ENCODE measurements around the gene PRMT5.

PRMT5 gene

GRCh38 chr14:22903742-22904087 is 25.5 kb downstream of the PRMT5 start:
- DNase-seq (ENCODE audit: low spot score), result no peak
- no CpG with 5 or more reads among the region's 2 CpGs for WGBS, 2 donors (ENCODE audit: extremely low coverage in 2 of 2, insufficient read length in 2 of 2, insufficient replicate concordance in 1 of 2)
- no peak overlapping the region for H3K27ac ChIP-seq (replicated peaks; ENCODE audit: low read length)
- H3K9me3 ChIP-seq (replicated peaks in 1 of 2; ENCODE audit: control insufficient read depth in 2 of 2, insufficient read depth in 1 of 2, low read depth in 1 of 2, low read length in 2 of 2), result no peaks in the 10 kb centered on the region
- no peak overlapping the region for H2AK5ac ChIP-seq (ENCODE audit: low read depth, low read length)
- no peak overlapping the region for H2BK5ac ChIP-seq (ENCODE audit: low read length)
- H3K4me3 ChIP-seq (ENCODE audit: low read length in 2 of 2), result no peak overlapping the region
- no peak overlapping the region for H2AFZ ChIP-seq (ENCODE audit: low read length)
- H2BK12ac ChIP-seq (ENCODE audit: low read length), result no peak overlapping the region
- no peak overlapping the region for H3K23ac ChIP-seq (ENCODE audit: low read depth, low read length, poor library complexity)
- H3K14ac ChIP-seq (ENCODE audit: low read length), result no peak overlapping the region
- H4K91ac ChIP-seq (ENCODE audit: low read depth, low read length, poor library complexity), result no peak overlapping the region
- no peaks in the 10 kb centered on the region for H3K27me3 ChIP-seq (ENCODE audit: control insufficient read depth in 3 of 3, insufficient read depth in 3 of 3, low read depth in 1 of 3, low read length in 3 of 3)
- no peak overlapping the region for H2BK15ac ChIP-seq (ENCODE audit: low read length)
- no peak overlapping the region for H2BK120ac ChIP-seq (ENCODE audit: low read depth, low read length)
- H3K79me1 ChIP-seq (ENCODE audit: low read depth, low read length), result no peaks in the 10 kb centered on the region
- H4K8ac ChIP-seq (ENCODE audit: low read depth, low read length), result no peak overlapping the region
- H3K9ac ChIP-seq (ENCODE audit: low read depth, low read length, poor library complexity), result no peak overlapping the region
- H3K4me2 ChIP-seq (ENCODE audit: insufficient read depth, low read length, poor library complexity, severe bottlenecking), result no peak overlapping the region
- H3K4ac ChIP-seq (ENCODE audit: low read length), result no peak overlapping the region
- H3K4me1 ChIP-seq (ENCODE audit: control insufficient read depth in 2 of 2, insufficient read depth in 1 of 2, low read depth in 1 of 2, low read length in 2 of 2), result peaks cover 0 to 4% of the 10 kb centered on the region in 2 donors
- no peak overlapping the region for H3K18ac ChIP-seq (ENCODE audit: low read length)
- H3K36me3 ChIP-seq (replicated peaks in 1 of 2; ENCODE audit: control insufficient read depth in 2 of 2, insufficient read depth in 2 of 2, low read length in 2 of 2), result peaks cover 48 to 98% of the 10 kb centered on the region in 2 donors

GRCh38 chr14:22901799-22902198 is 27.4 kb downstream of the PRMT5 start:
- Histone ChIP-seq H4K8ac (ENCODE audit: low read depth, low read length) (no peak overlapping the region), H3K4me3 (ENCODE audit: low read length in 2 of 2) (no peak overlapping the region), H4K91ac (ENCODE audit: low read depth, low read length, poor library complexity) (no peak overlapping the region), H3K4ac (ENCODE audit: low read length) (no peak overlapping the region), H3K23ac (ENCODE audit: low read depth, low read length, poor library complexity) (no peak overlapping the region), H3K79me1 (ENCODE audit: low read depth, low read length) (no peaks in the 10 kb centered on the region), H3K27me3 (ENCODE audit: control insufficient read depth in 3 of 3, insufficient read depth in 3 of 3, low read depth in 1 of 3, low read length in 3 of 3) (no peaks in the 10 kb centered on the region), H3K9ac (ENCODE audit: low read depth, low read length, poor library complexity) (no peak overlapping the region), H2AFZ (ENCODE audit: low read length) (no peak overlapping the region), H3K14ac (ENCODE audit: low read length) (no peak overlapping the region), H2BK15ac (ENCODE audit: low read length) (no peak overlapping the region), H3K18ac (ENCODE audit: low read length) (no peak overlapping the region), H2AK5ac (ENCODE audit: low read depth, low read length) (no peak overlapping the region), H3K9me3 (replicated peaks in 1 of 2; ENCODE audit: control insufficient read depth in 2 of 2, insufficient read depth in 1 of 2, low read depth in 1 of 2, low read length in 2 of 2) (no peaks in the 10 kb centered on the region), H3K36me3 (replicated peaks in 1 of 2; ENCODE audit: control insufficient read depth in 2 of 2, insufficient read depth in 2 of 2, low read length in 2 of 2) (peaks cover 45 to 89% of the 10 kb centered on the region in 2 donors), H3K4me1 (ENCODE audit: control insufficient read depth in 2 of 2, insufficient read depth in 1 of 2, low read depth in 1 of 2, low read length in 2 of 2) (peaks cover 0 to 4% of the 10 kb centered on the region in 2 donors), H2BK5ac (ENCODE audit: low read length) (no peak overlapping the region), H3K27ac (replicated peaks; ENCODE audit: low read length) (no peak overlapping the region), H2BK120ac (ENCODE audit: low read depth, low read length) (no peak overlapping the region), H2BK12ac (ENCODE audit: low read length) (no peak overlapping the region), H3K4me2 (ENCODE audit: insufficient read depth, low read length, poor library complexity, severe bottlenecking) (no peak overlapping the region)
- DNase-seq (ENCODE audit: low spot score), result no peak
- WGBS, 2 donors (ENCODE audit: extremely low coverage in 2 of 2, insufficient read length in 2 of 2, insufficient replicate concordance in 1 of 2), result no CpG with 5 or more reads among the region's 7 CpGs

GRCh38 chr14:22900081-22900799 is 28.9 kb downstream of the PRMT5 start:
- H4K8ac ChIP-seq (ENCODE audit: low read depth, low read length), result no peak overlapping the region
- no peak overlapping the region for H3K23ac ChIP-seq (ENCODE audit: low read depth, low read length, poor library complexity)
- H3K4me1 ChIP-seq (ENCODE audit: control insufficient read depth in 2 of 2, insufficient read depth in 1 of 2, low read depth in 1 of 2, low read length in 2 of 2), result peaks cover 0 to 4% of the 10 kb centered on the region in 2 donors
- H4K91ac ChIP-seq (ENCODE audit: low read depth, low read length, poor library complexity), result no peak overlapping the region
- H3K18ac ChIP-seq (ENCODE audit: low read length), result no peak overlapping the region
- H3K4me2 ChIP-seq (ENCODE audit: insufficient read depth, low read length, poor library complexity, severe bottlenecking), result no peak overlapping the region
- H2BK120ac ChIP-seq (ENCODE audit: low read depth, low read length), result no peak overlapping the region
- DNase-seq (ENCODE audit: low spot score), result peak; percentile 64
- H2AK5ac ChIP-seq (ENCODE audit: low read depth, low read length), result no peak overlapping the region
- whole genome bisulfite sequencing, 2 donors (ENCODE audit: extremely low coverage in 2 of 2, insufficient read length in 2 of 2, insufficient replicate concordance in 1 of 2), result no CpG with 5 or more reads among the region's 3 CpGs
- peaks cover 36 to 73% of the 10 kb centered on the region in 2 donors for H3K36me3 ChIP-seq (replicated peaks in 1 of 2; ENCODE audit: control insufficient read depth in 2 of 2, insufficient read depth in 2 of 2, low read length in 2 of 2)
- no peak overlapping the region for H3K27ac ChIP-seq (replicated peaks; ENCODE audit: low read length)
- H2BK5ac ChIP-seq (ENCODE audit: low read length), result no peak overlapping the region
- no peak overlapping the region for H3K14ac ChIP-seq (ENCODE audit: low read length)
- no peak overlapping the region for H2BK12ac ChIP-seq (ENCODE audit: low read length)
- H3K9me3 ChIP-seq (replicated peaks in 1 of 2; ENCODE audit: control insufficient read depth in 2 of 2, insufficient read depth in 1 of 2, low read depth in 1 of 2, low read length in 2 of 2), result no peaks in the 10 kb centered on the region
- no peak overlapping the region for H3K4me3 ChIP-seq (ENCODE audit: low read length in 2 of 2)
- no peak overlapping the region for H2BK15ac ChIP-seq (ENCODE audit: low read length)
- H3K79me1 ChIP-seq (ENCODE audit: low read depth, low read length), result no peaks in the 10 kb centered on the region
- H3K4ac ChIP-seq (ENCODE audit: low read length), result no peak overlapping the region
- no peaks in the 10 kb centered on the region for H3K27me3 ChIP-seq (ENCODE audit: control insufficient read depth in 3 of 3, insufficient read depth in 3 of 3, low read depth in 1 of 3, low read length in 3 of 3)
- H3K9ac ChIP-seq (ENCODE audit: low read depth, low read length, poor library complexity), result no peak overlapping the region
- no peak overlapping the region for H2AFZ ChIP-seq (ENCODE audit: low read length)

DNA sequence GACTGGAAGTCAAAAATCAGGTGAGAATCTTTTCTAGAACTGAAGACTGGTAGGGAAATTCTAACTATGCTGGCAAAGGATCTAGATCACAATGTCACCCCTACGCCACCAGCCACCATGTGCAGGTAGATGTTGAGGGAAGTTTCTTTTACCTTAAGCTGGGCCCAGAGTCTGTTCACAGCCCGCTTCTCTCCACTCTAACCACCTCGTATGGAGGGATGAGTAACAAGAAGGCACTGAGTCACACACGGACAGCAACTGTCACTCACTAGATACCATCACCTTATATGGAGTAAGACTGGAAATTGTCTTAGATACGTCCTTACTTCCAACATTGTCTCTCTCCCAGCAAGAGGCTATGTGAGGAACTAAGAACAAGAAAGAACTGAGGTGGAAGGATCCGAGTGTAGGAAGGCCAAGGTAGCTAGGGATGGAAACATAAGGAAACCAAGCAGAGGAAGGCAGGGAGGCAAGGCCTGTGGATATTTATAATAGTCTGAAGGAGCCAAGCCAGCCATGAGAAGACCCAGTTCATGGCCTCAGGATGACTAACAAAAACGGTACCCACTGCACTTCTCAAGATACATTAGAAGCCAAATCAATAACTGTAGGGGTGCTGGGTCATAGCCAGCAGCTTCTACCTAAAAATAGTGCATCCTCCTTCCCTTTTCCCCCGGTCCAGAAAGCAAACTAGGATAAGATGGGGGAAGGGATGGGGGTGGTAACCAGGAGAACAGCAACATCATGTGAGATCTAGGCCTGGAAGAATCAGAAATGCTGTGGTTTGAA is 30.7 kb downstream of the PRMT5 start:
- Histone ChIP-seq H3K4ac (ENCODE audit: low read length) (no peak overlapping the region), H3K4me3 (ENCODE audit: low read length in 2 of 2) (no peak overlapping the region), H3K14ac (ENCODE audit: low read length) (no peak overlapping the region), H3K27me3 (ENCODE audit: control insufficient read depth in 3 of 3, insufficient read depth in 3 of 3, low read depth in 1 of 3, low read length in 3 of 3) (no peaks in the 10 kb centered on the region), H3K18ac (ENCODE audit: low read length) (no peak overlapping the region), H3K9me3 (replicated peaks in 1 of 2; ENCODE audit: control insufficient read depth in 2 of 2, insufficient read depth in 1 of 2, low read depth in 1 of 2, low read length in 2 of 2) (no peaks in the 10 kb centered on the region), H2BK120ac (ENCODE audit: low read depth, low read length) (no peak overlapping the region), H3K4me1 (ENCODE audit: control insufficient read depth in 2 of 2, insufficient read depth in 1 of 2, low read depth in 1 of 2, low read length in 2 of 2) (peaks cover 0 to 4% of the 10 kb centered on the region in 2 donors), H4K8ac (ENCODE audit: low read depth, low read length) (no peak overlapping the region), H3K27ac (replicated peaks; ENCODE audit: low read length) (no peak overlapping the region), H3K79me1 (ENCODE audit: low read depth, low read length) (no peaks in the 10 kb centered on the region), H2BK12ac (ENCODE audit: low read length) (no peak overlapping the region), H2BK5ac (ENCODE audit: low read length) (no peak overlapping the region), H3K36me3 (replicated peaks in 1 of 2; ENCODE audit: control insufficient read depth in 2 of 2, insufficient read depth in 2 of 2, low read length in 2 of 2) (peaks cover 22 to 56% of the 10 kb centered on the region in 2 donors), H3K4me2 (ENCODE audit: insufficient read depth, low read length, poor library complexity, severe bottlenecking) (no peak overlapping the region), H3K9ac (ENCODE audit: low read depth, low read length, poor library complexity) (no peak overlapping the region), H3K23ac (ENCODE audit: low read depth, low read length, poor library complexity) (no peak overlapping the region), H2AFZ (ENCODE audit: low read length) (no peak overlapping the region), H2AK5ac (ENCODE audit: low read depth, low read length) (no peak overlapping the region), H4K91ac (ENCODE audit: low read depth, low read length, poor library complexity) (no peak overlapping the region), H2BK15ac (ENCODE audit: low read length) (no peak overlapping the region)
- no peak for DNase-seq (ENCODE audit: low spot score)
- WGBS, 2 donors (ENCODE audit: extremely low coverage in 2 of 2, insufficient read length in 2 of 2, insufficient replicate concordance in 1 of 2), result no CpG with 5 or more reads among the region's 8 CpGs

All from neuronal stem cell (in vitro differentiated cells).